ENCODE measurements around the gene TNS4.

GRCh38 chr17:40485851-40486521, 15.4 kb downstream of the TNS4 start:
- TF ChIP-seq POLR2A (IDR thresholded peaks at IDR 0.05), result no peak
- peak; percentile 42 for TF ChIP-seq POLR2AphosphoS5 (IDR thresholded peaks at IDR 0.05)
- TF ChIP-seq, protein P1, sequence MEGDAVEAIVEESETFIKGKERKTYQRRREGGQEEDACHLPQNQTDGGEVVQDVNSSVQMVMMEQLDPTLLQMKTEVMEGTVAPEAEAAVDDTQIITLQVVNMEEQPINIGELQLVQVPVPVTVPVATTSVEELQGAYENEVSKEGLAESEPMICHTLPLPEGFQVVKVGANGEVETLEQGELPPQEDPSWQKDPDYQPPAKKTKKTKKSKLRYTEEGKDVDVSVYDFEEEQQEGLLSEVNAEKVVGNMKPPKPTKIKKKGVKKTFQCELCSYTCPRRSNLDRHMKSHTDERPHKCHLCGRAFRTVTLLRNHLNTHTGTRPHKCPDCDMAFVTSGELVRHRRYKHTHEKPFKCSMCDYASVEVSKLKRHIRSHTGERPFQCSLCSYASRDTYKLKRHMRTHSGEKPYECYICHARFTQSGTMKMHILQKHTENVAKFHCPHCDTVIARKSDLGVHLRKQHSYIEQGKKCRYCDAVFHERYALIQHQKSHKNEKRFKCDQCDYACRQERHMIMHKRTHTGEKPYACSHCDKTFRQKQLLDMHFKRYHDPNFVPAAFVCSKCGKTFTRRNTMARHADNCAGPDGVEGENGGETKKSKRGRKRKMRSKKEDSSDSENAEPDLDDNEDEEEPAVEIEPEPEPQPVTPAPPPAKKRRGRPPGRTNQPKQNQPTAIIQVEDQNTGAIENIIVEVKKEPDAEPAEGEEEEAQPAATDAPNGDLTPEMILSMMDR (IDR thresholded peaks at IDR 0.05), result no peak

Measured in gastroesophageal sphincter (tissue), 3 donors.